NOMO-1 treated with dmso at 0.1 percent for 144 hours (cell line): Measurements from ENCODE around the gene MYO6.

Experiments
- DNase-seq: peaks from one replicate; lab custom pipeline; 2025; ENCODE audit not compliant: unreplicated experiment; lab: John Stamatoyannopoulos, UW

MYO6 gene

GRCh38 chr6:75762063-75762462, 13.0 kb downstream of the MYO6 start:
- no peak for DNase-seq

- DNase-seq = no peak
Observed at GRCh38 chr6:75766387-75766786, 17.3 kb downstream of the MYO6 start.

- DNase-seq = no peak
Observed at GRCh38 chr6:75770844-75771243, 21.8 kb downstream of the MYO6 start.

- no peak for DNase-seq
Observed at GRCh38 chr6:75775219-75775618, 26.2 kb downstream of the MYO6 start.

- no peak for DNase-seq
Observed at GRCh38 chr6:75776461-75776860, 27.4 kb downstream of the MYO6 start.

GRCh38 chr6:75778757-75779156, 29.7 kb downstream of the MYO6 start:
- no peak for DNase-seq

- DNase-seq = no peak
Observed at GRCh38 chr6:75786152-75786551, 37.1 kb downstream of the MYO6 start.

GRCh38 chr6:75788894-75789293, 39.9 kb downstream of the MYO6 start:
- no peak for DNase-seq

GRCh38 chr6:75791881-75792280, 42.8 kb downstream of the MYO6 start:
- no peak for DNase-seq

- DNase-seq = no peak
Observed at GRCh38 chr6:75794351-75794846, 45.4 kb downstream of the MYO6 start.

- no peak for DNase-seq
Observed at GRCh38 chr6:75794954-75795739, 46.1 kb downstream of the MYO6 start.

GRCh38 chr6:75796723-75797122, 47.7 kb downstream of the MYO6 start:
- DNase-seq = no peak

GRCh38 chr6:75800133-75800532, 51.1 kb downstream of the MYO6 start:
- DNase-seq = no peak

- DNase-seq = no peak
Observed at GRCh38 chr6:75800708-75801505, 51.9 kb downstream of the MYO6 start.

- DNase-seq = no peak
Observed at GRCh38 chr6:75802366-75802765, 53.3 kb downstream of the MYO6 start.

GRCh38 chr6:75808507-75808906, 59.5 kb downstream of the MYO6 start:
- no peak for DNase-seq

GRCh38 chr6:75812560-75812959, 63.5 kb downstream of the MYO6 start:
- DNase-seq = no peak

GRCh38 chr6:75813476-75814250, 64.6 kb downstream of the MYO6 start:
- no peak for DNase-seq

GRCh38 chr6:75815756-75816155, 66.7 kb downstream of the MYO6 start:
- DNase-seq = no peak

GRCh38 chr6:75818098-75818855, 69.2 kb downstream of the MYO6 start:
- no peak for DNase-seq
